Activated CD4-positive, CD25-positive, alpha-beta regulatory T cell treated with anti-CD3 and anti-CD28 coated beads, Interleukin-2, amount 50 U/mL, for 72 hours (primary cell): ENCODE measurements around the gene BMAL1.

Source experiments
- DNase-seq: peaks from one replicate; pipeline ENCODE4 v3.0.0; 2021

The BMAL1 gene

DNA sequence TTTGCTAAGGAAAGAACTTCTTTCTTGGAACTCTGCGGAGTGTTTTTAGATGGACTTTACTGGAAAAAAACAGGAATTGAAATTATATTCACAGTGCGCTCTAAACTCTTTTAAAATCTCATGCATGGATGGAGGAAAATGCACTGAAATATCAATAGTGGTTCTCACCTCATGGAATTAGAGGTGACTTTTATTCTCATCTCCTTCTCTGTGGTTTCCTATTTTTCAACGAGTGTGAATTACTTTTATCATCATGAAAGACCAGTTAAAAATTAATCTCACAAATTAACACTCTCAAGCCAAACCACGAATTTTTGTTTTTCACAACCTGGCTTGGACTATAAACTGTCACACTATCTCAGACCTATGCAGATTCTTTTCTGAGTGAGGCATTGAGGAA, 16.6 kb downstream of the BMAL1 start:
- DNase-seq = no peak

DNA sequence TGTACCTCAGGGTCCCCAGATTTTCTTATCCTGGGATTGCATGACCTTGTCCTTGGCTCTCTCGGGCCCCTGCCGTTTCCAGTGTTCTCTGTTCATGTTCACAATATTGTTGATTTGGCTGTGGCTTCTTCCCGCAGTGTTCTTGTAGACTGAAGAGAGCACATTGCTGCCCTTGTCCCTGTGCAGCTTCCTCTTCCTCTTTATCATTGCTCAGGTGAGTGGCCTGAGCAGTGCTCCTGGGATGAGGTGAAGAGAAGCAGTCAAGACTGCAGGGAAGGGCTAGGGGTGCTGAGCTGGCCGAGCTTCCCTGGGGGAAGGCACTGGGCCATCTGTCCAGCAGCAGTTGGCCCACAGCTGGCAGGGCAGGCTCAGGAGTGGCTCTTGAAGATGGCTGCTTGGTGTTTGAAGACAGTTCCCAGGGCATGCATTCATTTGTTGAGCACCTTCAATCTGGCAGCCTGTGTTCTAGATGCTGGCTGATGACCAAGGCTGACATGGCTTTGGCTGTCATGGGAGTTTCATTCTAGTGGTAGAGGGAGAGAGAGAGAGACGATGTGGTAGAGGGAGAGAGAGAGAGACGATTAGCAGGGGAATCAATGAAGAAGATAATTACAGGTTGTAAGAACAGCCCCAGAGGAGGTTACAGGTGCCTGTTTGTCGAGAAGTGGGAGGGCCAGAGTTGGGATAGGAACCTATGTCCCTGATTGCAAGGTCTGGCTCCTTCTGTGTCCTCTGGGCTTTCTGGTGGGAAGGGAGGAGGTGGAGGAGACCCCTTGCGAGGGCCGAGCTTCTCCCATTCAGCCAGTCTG, 17.4 kb downstream of the BMAL1 start:
- no peak for DNase-seq

GRCh38 chr11:13297308-13297916, 19.8 kb downstream of the BMAL1 start:
- no peak for DNase-seq

DNA sequence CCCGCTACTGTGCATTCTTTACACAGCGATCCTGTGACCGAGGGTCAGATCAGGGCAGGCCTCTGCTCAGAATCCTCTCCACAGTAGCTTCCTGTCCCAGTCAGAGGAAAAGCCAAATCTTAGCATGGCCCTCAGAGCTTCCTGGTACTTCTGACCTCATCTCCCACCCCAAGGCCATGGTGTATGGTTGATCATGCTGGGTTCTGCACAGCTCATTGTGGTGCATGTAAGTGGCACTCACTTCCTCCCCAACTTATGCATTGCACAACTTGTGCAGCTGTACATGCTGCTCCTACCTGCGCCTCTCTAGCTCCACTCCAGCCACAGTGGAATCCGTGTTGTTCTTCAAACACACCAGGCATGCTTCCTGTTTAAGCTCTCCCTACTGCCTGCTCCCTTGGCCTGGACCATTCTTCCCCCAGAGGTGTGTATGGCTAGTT, 20.3 kb downstream of the BMAL1 start:
- DNase-seq = no peak

DNA sequence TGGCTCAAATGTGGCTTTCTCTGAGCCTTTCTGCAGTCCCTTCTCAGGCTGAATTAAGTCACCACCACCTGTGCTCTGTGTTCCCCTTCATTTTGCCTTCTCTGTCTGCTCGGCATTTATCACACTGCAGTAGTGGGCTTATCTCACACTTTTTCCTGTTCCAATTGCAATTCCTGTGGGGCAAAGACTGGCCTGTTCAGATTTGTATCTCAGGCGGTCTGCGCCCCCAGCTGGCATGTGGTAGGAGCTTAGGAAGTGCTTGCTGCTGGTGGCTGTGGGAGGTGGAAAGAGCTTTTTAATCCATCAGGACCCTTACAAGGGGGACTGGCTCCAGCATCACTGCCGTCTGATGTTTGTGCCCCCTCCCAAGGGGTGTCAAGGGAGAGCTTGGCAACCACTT, 21.2 kb downstream of the BMAL1 start:
- no peak for DNase-seq

GRCh38 chr11:13301522-13301921, 23.9 kb downstream of the BMAL1 start:
- DNase-seq = no peak

- no peak for DNase-seq
Observed at GRCh38 chr11:13302420-13302958, 24.9 kb downstream of the BMAL1 start.

DNA sequence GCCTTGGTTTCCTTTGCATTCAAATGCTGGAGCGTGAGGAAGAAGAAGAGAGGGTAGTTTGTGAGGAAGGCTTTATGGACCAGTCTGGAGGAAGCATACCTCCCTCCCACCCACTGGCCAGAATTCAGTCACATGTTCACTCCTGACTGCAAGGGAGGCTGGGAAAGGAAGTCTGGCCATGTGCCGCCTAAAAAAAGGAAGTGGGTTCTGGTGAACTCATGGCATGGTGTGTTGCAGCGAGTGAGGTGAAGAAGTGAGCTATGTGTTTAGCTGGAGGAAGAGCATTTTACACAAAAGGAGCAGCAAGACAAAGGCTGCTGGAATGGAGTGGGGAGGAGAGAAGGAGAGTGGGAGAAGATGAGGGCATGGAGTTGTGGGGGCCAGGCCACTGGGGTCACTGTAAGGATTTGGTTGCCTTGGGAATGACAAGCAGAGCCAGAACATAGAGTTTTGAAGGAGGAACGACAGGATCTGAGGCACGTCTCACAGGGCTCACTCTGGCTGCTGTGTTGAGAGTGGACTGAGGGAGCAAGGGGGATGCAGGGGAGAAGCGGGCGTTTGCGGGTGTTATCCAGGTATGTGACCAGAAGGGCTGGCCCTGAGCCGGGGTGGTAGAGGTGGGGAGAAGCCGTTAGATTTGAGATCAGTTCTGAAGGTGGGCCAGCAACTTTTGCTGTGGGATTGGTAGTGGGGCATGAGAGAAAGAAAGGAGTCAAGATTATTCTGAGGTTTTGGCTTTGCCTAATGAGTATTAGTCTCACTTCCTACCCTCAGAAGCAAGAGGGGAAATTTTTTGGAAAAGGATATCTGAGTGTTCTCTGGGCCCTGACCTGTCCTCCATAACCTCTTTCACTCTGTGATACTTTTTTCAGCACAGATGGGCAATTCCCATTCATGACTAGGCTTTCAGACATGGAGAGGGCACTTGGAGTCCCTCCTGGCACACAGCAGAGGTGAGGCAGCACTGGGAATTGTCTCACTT, 26.4 kb downstream of the BMAL1 start:
- DNase-seq = no peak

- DNase-seq = no peak
Observed at GRCh38 chr11:13304655-13305335, 27.2 kb downstream of the BMAL1 start.

GRCh38 chr11:13308704-13309103, 31.1 kb downstream of the BMAL1 start:
- DNase-seq = no peak

GRCh38 chr11:13309156-13309555, 31.6 kb downstream of the BMAL1 start:
- DNase-seq = no peak

- no peak for DNase-seq
Observed at GRCh38 chr11:13310443-13310842, 32.9 kb downstream of the BMAL1 start.

DNA sequence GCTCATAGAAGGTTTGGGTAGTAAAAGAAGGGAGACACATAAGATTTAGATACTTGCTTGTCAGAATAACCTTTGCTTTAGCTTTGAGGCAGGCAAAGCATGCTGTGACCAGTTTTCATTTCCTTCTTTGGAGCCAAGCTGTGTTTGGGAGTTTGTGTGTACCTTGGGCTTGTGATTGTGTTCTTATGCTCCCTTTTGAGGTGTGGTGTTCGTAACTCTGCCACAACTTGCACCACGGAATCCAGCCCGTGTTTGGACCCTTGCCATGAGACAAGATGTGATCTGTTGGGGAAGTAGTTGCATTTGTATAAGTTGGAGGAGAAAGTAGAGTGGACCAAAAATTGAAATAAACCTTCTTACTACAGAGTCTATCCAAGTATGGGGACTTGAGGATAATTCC, 34.0 kb downstream of the BMAL1 start:
- no peak for DNase-seq

DNA sequence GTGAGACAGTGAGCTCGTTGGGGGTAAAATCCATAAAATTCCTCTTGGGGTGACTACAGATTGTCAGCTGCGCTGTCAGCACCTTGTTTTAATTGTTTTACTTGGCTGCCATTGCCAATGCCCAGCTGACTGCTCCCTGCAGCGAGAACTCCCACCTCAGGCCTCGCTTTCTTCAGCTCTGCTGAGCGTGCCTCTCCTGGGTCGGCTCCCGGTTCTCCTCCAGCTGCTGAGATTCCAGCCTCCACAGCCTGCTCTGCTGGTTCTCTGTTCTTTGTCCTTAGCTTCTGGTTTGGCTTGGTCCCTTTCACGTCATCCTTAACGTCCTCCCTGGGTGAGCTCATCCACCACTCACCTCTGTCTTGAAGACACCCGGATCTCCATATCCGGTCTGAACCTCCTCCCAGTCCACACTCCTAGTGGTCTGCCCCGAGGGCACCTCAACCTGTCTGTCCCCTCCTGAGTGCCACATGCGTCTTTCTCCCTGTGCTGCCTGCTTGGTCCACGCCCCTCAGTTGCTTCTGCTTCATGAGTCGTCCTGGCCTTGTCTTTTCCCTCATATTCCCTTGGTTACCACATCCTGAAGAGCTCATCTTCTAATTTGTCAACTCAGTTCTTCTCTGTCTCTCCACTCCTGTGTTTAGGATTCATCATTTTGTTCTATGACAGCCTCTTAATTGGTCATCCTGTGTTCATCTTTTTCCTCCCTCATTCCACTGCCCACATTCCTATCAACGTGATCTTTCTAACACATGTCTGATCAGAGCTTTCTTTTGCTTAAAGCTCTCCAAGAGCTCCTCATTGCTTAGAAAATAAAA, 35.6 kb downstream of the BMAL1 start:
- DNase-seq = no peak

DNA sequence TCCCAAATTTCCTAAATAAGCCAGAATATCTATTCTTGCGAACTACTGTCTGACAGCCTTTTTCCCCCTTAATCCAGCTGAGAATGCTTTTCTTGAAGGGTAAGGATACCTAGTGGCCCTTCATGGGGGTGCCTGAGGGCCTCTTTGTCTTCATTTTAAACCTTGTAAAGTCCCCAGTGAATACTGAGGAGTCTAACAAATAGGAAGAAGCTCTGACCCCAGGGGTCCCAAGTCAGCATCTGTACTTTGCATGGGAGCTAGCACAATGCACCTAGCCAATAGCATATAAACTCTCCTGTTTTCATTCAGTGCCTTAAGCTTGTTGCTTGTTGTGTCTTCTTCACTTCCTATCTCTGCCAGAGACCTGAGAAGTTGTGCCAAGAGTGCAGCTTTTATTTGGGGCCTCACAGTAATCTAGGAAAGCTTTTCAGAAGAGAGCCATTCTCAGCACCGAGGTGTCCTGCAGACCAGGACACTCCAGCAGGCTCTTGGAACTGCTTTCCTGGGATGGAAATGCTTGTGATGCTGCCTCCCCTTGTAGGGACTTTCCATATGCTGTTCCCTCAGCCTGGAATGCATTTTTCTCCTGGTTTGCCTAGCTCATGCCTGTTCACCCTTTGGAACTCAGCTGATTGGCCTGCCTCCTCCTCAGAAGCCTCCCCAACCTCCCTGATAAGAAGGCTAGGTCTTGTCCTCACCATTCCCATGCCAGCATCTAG, 37.2 kb downstream of the BMAL1 start:
- no peak for DNase-seq

GRCh38 chr11:13315517-13316432, 38.2 kb downstream of the BMAL1 start:
- no peak for DNase-seq

- no peak for DNase-seq
Observed at GRCh38 chr11:13316528-13316961, 39.0 kb downstream of the BMAL1 start.

DNA sequence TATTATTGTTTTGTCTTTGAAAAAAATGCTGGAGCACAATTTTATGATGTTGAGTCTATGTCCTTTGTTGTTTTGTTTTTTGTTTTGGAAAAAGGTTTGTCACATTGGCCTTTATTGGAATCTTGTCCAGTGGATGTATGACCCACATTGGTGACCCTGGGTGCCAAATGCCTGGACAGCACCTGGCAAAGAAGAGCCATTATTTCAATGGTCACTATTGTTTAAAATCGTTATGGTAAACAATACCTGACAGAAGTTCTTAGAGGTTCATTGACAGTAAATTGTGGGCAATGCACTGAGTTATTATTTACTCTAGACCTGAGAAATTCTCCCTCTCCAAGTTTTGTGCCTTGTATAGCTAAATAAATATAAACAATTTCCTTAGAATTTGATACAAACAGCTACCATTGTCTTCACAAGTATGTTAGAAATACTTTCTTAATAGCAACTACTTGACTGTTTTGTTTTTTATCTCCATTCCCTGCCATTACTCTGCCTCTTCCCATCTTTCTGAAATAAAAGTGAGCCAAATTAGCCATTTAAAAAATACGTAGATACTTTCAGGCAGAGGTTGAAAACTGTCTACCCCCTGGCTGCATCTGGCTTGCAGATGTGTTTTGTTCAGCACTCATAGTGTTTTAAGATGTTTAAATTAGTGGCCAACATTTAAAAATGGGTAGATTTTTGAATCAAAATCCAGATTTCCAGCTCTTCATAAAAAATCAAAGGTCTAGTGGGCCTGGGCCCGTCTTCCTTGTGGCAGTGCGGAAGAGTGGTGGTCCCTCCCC, 39.9 kb downstream of the BMAL1 start:
- no peak for DNase-seq
